Activated T-cell treated with anti-CD3 and anti-CD28 coated beads, Interleukin-2, amount 50 U/mL, for 24 hours (primary cell): ENCODE results near the gene DLGAP4.

Experiments
- DNase-seq: peaks from one replicate; pipeline ENCODE4 v3.0.0-alpha.2; 2020
- H3K27ac Mint-ChIP-seq: 2 replicates; pipeline ENCODE4 v1.8.0; 2020; ENCODE audit warnings: mild to moderate bottlenecking, mixed read lengths
- H3K27me3 Mint-ChIP-seq: 2 replicates; pipeline ENCODE4 v1.8.0; 2020; ENCODE audit warnings: mixed read lengths
- H3K36me3 Mint-ChIP-seq: 2 replicates; pipeline ENCODE4 v1.8.0; 2020; ENCODE audit warnings: low read depth, mixed read lengths
- H3K4me1 Mint-ChIP-seq: 2 replicates; pipeline ENCODE4 v1.8.0; 2020; ENCODE audit warnings: low read depth, mixed read lengths
- H3K4me3 Mint-ChIP-seq: 2 replicates; pipeline ENCODE4 v1.8.0; 2020; ENCODE audit warnings: mild to moderate bottlenecking, moderate library complexity, mixed read lengths
- H3K9me3 Mint-ChIP-seq: 2 replicates; pipeline ENCODE4 v1.8.0; 2020; ENCODE audit warnings: mixed read lengths

Gene DLGAP4

DNA sequence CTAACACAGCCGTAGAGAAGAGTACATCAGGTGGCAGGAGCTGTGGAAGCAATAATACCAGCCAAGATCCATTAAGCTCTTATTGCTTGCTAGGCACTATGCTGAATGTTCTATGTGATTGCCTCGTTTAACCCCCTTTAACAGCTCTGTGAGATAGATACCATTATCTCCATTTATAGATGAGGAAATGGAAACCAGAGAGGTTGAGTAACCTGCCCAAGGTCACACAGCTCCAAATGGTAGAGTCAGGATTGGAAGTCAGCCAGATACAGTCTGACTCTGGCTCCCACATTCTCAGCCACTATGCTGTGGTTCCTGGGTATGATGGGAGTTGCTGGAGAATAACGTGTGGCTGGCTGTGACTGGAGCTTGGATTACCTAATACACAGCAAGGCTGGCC lies 92.4 kb downstream of the DLGAP4 start:
- Mint-ChIP-seq H3K4me1 (peaks cover 2% of the 10 kb centered on the region), H3K27ac (no peak overlapping the region), H3K9me3 (no peaks in the 10 kb centered on the region), H3K27me3 (peaks cover 34% of the 10 kb centered on the region), H3K36me3 (no peaks in the 10 kb centered on the region), H3K4me3 (no peak overlapping the region)
- DNase-seq: no peak

DNA sequence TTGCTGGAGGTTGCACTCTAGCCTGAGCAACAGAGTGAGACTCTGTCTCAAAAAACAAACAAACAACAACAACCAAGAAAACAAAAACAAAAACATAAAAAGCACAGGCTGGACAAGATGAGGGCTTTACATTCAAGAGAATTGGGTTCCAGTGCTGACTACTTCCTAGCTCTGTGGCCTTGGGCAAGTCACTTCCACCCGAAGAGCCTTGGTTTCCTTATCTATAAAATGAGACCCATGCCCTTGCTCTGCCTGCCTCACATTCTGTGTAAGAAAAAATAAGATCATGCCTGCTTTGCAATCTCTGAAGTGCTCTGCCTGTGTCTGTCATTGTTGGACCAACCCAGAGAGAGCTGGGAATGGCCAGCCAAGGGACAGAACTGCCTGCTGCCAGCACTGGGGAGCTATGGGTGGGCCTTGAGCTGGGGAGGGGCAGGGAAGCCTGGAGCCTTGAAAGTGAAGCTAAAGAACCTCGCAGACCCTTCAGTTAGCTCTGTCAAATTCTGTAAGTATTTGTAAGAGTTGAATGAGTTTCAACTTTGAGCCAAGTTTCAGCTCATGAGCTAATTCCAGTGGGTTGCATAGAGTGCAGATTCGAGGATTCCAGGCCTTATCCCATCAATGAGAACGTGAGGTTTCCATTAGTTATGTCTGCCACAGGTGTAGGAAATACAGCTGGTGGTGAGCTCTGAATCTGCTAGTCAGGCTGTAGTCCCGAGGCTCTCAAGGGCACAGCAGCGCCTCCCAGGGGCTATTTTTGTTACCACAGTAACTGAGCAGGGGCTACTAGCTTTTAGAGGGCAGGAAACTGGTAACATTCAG lies 93.2 kb downstream of the DLGAP4 start:
- no peak overlapping the region for H3K27ac Mint-ChIP-seq

DNA sequence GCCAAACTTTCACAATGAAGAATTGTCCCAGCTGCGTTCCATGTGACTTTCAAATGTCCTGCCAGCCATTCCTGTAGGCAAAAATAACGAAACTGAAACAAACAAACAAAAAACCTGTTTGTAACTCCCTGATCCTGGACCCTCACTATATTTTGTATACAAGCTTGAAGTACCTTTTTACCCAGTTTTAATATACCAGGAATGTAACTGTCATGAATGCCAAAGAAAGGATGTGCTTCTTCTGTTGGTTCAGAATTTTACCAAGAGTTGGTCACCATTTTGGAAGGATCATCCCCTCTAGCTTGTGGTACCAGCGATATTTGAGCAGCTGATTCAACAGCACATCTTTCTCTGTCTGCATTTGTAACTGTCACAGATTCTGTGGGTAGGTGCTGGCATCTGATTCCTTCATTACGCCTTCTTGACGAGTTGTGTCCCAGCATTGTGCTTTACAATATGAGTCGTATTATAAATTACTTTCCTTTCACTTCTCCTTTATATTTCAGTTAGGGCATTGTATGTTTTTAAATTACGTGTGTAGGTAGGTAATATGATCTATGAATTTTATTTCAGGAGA lies 93.9 kb downstream of the DLGAP4 start:
- peaks cover 2% of the 10 kb centered on the region for H3K4me1 Mint-ChIP-seq
- H3K9me3 Mint-ChIP-seq: no peaks in the 10 kb centered on the region
- no peak for DNase-seq
- peaks cover 34% of the 10 kb centered on the region for H3K27me3 Mint-ChIP-seq
- no peak overlapping the region for H3K27ac Mint-ChIP-seq
- H3K36me3 Mint-ChIP-seq: no peaks in the 10 kb centered on the region
- no peak overlapping the region for H3K4me3 Mint-ChIP-seq

More for the DNA sequence above, 93.2 kb downstream of the DLGAP4 start:
- H3K4me1 Mint-ChIP-seq: peaks cover 2% of the 10 kb centered on the region
- peaks cover 34% of the 10 kb centered on the region for H3K27me3 Mint-ChIP-seq
- H3K9me3 Mint-ChIP-seq: no peaks in the 10 kb centered on the region
- peak; percentile 33 for DNase-seq
- H3K4me3 Mint-ChIP-seq: no peak overlapping the region
- H3K36me3 Mint-ChIP-seq: no peaks in the 10 kb centered on the region

DNA sequence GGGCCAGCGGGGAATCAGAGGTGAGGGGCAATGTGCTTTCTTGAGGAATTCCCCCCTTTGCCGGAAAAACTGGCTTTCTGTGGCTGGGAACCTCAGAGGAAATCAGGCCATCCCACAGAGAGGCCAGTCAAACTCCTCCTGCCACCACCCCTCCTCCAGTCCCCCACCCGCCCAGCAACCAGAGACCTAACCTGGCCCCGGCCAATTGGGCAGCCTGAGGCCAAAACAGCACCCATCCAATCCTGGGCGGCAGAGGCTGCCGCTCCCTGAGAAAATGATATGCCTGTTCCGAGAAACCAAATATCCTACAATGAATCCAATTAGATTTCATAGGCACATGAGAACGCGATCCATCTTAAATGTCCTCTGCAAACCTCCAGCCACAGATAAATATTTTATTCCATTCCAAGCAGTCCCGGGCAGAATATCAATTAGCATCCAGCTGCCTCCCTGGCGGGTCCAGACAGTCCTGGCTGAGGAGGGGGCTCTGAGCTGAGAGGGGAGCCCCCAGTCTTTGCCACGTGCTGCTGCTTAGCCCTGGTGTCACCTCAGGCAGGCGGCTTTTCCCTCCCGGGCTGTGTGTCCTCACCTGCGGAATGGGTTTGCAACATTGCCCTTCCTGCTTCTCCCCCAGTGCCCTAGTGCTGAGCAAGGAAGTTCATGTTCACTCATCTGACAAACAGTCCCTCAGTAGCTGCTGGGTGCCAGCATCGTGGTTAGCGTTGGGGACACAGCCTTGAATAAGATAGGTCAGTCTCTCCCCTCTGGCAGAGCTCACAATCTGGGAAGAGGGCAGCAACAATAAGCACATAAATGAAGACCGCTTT lies 95.0 kb downstream of the DLGAP4 start:
- Mint-ChIP-seq H3K4me1 (peaks cover 2% of the 10 kb centered on the region), H3K27ac (no peak overlapping the region), H3K27me3 (peaks cover 34% of the 10 kb centered on the region)

DNA sequence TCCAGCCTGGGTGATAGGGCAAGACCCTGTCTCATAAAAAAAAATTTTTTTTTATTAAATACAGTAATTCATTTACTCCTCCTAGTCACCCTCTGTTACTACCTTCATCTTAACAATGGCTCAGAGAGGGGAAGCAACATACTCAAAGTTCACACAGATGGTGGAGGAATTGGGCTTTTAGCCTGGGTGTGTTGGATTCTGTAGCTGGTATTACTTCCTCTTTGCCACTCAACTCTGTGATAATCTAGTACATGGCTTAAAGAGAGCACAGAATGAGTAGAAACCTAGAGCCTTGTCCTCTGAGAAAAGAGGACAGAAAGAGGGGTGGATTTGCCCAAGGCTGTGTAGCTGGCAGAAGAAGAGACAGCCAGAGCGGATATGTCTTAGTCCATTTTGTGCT lies 96.6 kb downstream of the DLGAP4 start:
- H3K27me3 Mint-ChIP-seq: peaks cover 34% of the 10 kb centered on the region
- no peak overlapping the region for H3K4me3 Mint-ChIP-seq
- DNase-seq: no peak
- H3K27ac Mint-ChIP-seq: no peak overlapping the region
- no peaks in the 10 kb centered on the region for H3K9me3 Mint-ChIP-seq
- H3K36me3 Mint-ChIP-seq: no peaks in the 10 kb centered on the region
- peaks cover 2% of the 10 kb centered on the region for H3K4me1 Mint-ChIP-seq

More for the DNA sequence above, 95.0 kb downstream of the DLGAP4 start:
- Mint-ChIP-seq H3K36me3 (no peaks in the 10 kb centered on the region), H3K9me3 (no peaks in the 10 kb centered on the region), H3K4me3 (no peak overlapping the region)
- DNase-seq: no peak

DNA sequence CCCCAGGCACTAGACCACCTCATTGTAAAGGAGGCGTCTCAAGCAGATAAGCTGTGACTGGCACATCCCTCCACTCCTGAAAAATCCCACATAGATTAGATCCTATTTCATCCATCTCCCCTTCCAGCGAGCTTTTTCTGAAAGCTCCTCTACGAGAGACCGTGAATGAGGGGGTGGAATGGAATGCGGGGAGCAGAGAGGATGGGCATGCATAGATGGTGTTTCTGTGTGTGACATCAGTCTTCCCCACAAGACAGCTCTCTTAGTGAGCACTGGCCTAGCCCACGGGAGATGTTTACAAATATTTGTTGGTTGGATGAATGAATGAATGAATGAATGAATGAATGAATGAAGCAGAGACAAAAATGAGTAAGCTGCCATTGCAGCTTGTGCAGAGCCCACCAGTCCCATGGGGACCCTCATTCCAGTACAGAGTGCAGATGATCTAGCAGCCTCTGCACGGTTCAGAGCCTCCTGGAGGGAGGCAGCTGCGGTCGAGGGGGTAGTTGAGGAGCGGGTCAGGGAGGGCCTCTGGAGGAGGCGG lies 98.4 kb downstream of the DLGAP4 start:
- H3K4me1 Mint-ChIP-seq: peaks cover 3% of the 10 kb centered on the region
- no peak overlapping the region for H3K27ac Mint-ChIP-seq
- H3K9me3 Mint-ChIP-seq: no peaks in the 10 kb centered on the region
- H3K27me3 Mint-ChIP-seq: peaks cover 29% of the 10 kb centered on the region
- no peak overlapping the region for H3K4me3 Mint-ChIP-seq
- H3K36me3 Mint-ChIP-seq: no peaks in the 10 kb centered on the region
- DNase-seq: no peak

DNA sequence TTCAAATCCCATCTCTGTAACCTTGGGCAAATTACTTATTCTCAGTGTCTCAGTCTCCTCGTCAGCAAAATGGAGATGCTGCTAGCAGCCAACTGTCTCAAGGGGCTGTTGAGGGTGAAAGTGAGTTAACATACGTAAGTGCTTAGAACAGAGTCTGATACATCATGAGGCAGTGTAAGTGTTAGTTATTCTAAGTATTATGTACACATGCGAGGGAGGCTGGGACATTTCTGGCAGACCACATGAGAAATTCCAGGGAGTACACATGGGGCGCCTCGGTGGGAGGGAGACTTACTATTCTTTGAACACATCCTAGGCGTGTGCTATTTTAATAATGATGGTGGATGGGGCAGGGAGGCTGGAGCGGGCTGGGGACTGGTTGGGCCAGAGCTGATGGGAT lies 99.1 kb downstream of the DLGAP4 start:
- Mint-ChIP-seq H3K4me3 (no peak overlapping the region), H3K4me1 (peaks cover 2% of the 10 kb centered on the region), H3K9me3 (no peaks in the 10 kb centered on the region), H3K36me3 (no peaks in the 10 kb centered on the region), H3K27ac (no peak overlapping the region), H3K27me3 (peaks cover 27% of the 10 kb centered on the region)
- DNase-seq: no peak

DNA sequence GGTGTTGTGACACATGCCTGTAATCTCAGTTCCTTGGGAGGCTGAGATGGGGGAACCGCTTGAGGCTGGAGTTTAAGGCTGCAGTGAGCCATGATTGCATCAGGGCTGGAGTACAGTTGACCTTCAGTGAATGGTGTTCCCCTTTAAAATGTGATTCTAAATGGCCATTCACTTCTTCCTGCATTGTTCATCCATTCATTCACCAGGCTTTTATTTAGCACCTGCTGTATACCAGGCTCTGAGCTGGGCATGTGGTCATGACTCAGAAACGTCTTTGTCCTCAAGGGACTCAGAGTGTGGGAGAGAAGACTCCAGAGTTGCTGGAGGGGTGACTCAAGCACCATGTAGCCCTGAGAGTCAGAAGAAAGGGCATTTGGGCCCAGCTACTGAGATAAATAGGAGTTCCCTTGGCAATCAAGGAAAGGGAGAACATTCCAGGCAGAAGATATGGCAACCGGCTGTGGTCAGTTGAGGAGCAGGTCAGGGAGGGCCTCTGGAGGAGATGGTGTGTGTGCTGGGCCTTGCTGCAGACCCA lies 101.1 kb downstream of the DLGAP4 start:
- Mint-ChIP-seq H3K4me3 (no peak overlapping the region), H3K4me1 (peaks cover 1% of the 10 kb centered on the region), H3K27me3 (peaks cover 8% of the 10 kb centered on the region), H3K9me3 (no peaks in the 10 kb centered on the region), H3K36me3 (no peaks in the 10 kb centered on the region), H3K27ac (no peak overlapping the region)
- DNase-seq: no peak

DNA sequence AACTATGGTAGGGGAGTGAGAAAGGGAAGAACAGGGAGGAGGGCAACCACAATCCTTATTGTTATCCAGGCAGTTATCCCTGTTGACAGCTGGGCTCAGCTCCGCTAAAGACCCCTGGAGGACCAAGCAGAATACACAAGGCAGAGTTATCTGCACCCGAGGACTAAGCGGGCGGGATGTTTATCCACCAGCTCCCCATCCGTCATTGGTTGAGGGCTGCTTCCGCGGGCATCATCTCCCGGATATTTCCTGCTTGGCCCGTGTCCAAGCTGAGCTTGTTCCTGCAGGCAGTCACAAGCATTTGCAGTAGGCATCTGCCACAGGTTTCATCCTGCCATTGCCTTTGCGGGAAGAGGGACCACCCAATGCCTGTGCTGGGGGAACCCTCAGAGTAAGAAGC lies 102.1 kb downstream of the DLGAP4 start:
- peaks cover 1% of the 10 kb centered on the region for H3K27me3 Mint-ChIP-seq
- H3K27ac Mint-ChIP-seq: no peak overlapping the region
- no peaks in the 10 kb centered on the region for H3K36me3 Mint-ChIP-seq
- peaks cover 1% of the 10 kb centered on the region for H3K4me1 Mint-ChIP-seq
- no peak for DNase-seq
- H3K9me3 Mint-ChIP-seq: no peaks in the 10 kb centered on the region
- no peak overlapping the region for H3K4me3 Mint-ChIP-seq

DNA sequence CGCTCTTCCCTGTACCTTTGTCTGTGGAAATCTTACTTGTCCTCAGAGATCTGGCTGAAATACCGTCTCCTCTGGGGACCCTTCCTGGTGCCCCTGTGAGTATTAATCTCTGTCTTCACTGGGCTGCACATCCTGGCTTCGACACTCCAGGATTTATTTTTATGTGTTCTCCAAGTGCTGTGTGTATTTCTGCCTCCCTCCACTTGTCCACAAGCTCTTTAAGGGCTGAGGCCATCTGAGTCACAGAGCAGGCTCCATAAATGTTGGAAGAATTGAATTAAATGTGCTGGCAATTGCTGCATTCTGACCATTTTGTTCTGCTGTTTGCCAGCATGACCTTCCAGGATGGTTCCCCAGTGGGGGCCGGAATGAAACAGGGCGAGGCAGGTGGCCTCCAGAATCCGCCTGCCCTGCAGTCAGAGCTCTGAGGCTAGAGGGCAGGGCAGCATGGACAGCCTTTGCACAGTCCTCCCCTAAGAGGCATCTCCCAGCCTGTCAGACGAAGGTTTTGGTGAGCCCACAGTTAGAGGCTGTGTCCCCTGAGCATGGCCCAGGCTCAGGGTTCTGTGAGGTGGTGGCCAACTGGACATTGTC lies 105.8 kb downstream of the DLGAP4 start:
- no peaks in the 10 kb centered on the region for H3K9me3 Mint-ChIP-seq
- H3K27ac Mint-ChIP-seq: no peak overlapping the region
- no peaks in the 10 kb centered on the region for H3K36me3 Mint-ChIP-seq
- DNase-seq: no peak
- H3K4me3 Mint-ChIP-seq: no peak overlapping the region
- peaks cover 1% of the 10 kb centered on the region for H3K4me1 Mint-ChIP-seq
- no peaks in the 10 kb centered on the region for H3K27me3 Mint-ChIP-seq

DNA sequence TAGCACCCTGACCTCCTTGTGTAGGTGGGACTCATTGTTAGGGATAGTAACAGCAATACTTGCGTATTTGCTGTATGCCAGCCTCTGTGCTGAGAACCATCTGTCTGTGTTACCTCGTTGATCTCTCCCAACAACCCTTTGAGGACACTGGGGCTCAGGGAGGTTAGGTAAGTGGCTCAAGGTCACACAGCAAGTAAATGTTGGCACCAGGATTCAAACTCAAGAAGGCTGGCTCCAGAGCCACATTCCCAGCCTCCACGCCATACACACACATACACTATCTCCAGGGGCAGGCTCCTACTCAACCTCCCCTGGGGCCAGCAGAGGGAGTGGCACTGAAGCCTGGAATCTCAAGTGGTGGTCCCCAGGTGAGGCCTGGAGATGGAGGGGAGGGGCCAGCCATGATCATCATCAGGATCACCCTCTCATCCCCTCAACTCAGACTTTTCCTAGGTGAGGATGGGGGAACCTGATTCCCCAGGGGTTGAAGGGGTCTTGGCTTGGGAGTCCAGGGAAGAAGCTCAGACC lies 109.4 kb downstream of the DLGAP4 start:
- Mint-ChIP-seq H3K9me3 (no peaks in the 10 kb centered on the region), H3K27ac (no peak overlapping the region), H3K36me3 (no peaks in the 10 kb centered on the region), H3K4me1 (no peaks in the 10 kb centered on the region), H3K4me3 (no peak overlapping the region), H3K27me3 (no peaks in the 10 kb centered on the region)
- no peak for DNase-seq

DNA sequence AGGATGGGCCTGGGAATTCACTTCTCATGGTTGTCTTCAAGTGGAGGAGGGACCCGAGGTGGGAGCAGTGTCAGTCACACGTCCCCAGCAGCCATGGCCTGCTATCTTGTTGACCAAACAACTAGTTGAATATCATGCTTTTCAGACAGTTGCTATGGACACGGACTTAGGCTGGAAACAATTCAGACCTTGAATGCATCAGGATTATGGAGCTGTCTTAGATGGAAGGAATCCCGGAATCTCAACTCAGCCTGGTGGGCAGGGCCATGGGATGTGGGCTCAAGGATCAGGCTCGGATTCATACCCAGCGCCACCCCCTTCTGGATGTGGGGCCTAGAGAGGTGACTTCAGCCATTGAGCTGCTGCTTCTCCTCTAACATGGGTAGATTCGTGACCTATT lies 112.6 kb downstream of the DLGAP4 start:
- no peaks in the 10 kb centered on the region for H3K36me3 Mint-ChIP-seq
- no peak overlapping the region for H3K4me3 Mint-ChIP-seq

DNA sequence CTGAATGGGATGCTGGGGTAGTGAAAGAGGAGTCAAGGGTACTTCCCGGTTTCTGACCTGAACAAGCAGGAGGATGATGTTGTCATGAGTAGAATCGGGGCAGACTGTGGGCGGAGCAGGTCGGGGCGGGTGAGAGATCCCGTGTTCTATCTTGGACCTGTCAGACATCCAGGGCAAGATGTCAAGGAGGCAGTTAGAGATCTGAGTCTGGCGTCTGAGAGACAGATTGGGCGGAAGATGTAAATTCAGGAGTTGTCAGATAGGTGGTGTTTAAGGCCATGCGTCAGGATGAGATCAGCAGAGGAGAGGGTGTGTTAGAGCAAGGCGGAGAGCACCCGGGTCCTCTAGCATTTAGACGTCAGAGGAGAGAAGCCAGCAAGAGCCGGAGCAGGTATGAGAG lies 115.5 kb downstream of the DLGAP4 start:
- H3K9me3 Mint-ChIP-seq: no peaks in the 10 kb centered on the region
- H3K4me3 Mint-ChIP-seq: no peak overlapping the region
- H3K27me3 Mint-ChIP-seq: no peaks in the 10 kb centered on the region
- no peaks in the 10 kb centered on the region for H3K36me3 Mint-ChIP-seq
- DNase-seq: no peak
- no peaks in the 10 kb centered on the region for H3K4me1 Mint-ChIP-seq
- no peak overlapping the region for H3K27ac Mint-ChIP-seq

More for the DNA sequence above, 112.6 kb downstream of the DLGAP4 start:
- Mint-ChIP-seq H3K4me1 (no peaks in the 10 kb centered on the region), H3K9me3 (no peaks in the 10 kb centered on the region), H3K27me3 (no peaks in the 10 kb centered on the region), H3K27ac (no peak overlapping the region)
- no peak for DNase-seq

DNA sequence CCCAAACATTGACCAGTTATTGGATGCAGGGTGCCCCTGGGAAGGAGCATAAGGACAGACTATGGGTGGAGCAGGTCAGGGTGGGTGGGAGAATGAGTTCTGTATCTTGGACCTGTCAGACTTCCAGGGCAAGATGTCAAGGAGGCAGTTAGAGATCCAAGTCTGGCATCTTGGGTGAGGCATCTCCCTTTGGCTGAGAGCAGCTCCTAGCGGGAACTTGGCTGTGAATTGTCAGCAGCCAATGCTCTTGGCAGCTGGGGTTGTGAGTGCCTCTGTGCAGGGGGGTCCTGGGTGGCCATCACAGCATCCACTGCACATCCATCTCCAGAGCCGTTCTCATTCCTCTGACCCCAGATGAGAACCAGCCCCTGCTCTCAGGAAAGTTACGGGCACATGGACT lies 118.2 kb downstream of the DLGAP4 start:
- H3K4me1 Mint-ChIP-seq: no peaks in the 10 kb centered on the region
- no peak overlapping the region for H3K4me3 Mint-ChIP-seq
- H3K27ac Mint-ChIP-seq: no peak overlapping the region
- no peak for DNase-seq
- H3K36me3 Mint-ChIP-seq: no peaks in the 10 kb centered on the region
- no peaks in the 10 kb centered on the region for H3K27me3 Mint-ChIP-seq
- H3K9me3 Mint-ChIP-seq: no peaks in the 10 kb centered on the region
